ENCODE data around the gene KIAA2012.

DNA sequence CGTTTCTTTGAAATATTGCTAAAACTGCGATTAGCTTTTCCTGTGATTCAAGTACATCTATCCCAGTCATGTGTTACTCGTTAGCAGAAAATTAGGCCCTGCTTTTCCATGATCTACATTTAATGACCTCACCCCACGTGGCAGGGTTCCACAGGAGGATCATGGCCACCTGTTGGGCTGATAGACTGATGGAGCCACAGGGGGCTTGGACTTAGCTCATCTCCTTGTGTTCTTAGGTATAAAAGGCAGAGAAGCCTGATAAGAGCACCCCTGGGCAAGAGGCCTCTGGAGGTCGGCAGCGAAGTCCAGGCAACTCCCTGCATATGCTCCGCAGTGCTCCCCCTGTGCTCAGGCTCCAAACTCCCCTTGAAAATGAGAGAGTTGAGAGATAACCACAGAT is 26.5 kb upstream of the KIAA2012 start:
- TF ChIP-seq, protein P1, sequence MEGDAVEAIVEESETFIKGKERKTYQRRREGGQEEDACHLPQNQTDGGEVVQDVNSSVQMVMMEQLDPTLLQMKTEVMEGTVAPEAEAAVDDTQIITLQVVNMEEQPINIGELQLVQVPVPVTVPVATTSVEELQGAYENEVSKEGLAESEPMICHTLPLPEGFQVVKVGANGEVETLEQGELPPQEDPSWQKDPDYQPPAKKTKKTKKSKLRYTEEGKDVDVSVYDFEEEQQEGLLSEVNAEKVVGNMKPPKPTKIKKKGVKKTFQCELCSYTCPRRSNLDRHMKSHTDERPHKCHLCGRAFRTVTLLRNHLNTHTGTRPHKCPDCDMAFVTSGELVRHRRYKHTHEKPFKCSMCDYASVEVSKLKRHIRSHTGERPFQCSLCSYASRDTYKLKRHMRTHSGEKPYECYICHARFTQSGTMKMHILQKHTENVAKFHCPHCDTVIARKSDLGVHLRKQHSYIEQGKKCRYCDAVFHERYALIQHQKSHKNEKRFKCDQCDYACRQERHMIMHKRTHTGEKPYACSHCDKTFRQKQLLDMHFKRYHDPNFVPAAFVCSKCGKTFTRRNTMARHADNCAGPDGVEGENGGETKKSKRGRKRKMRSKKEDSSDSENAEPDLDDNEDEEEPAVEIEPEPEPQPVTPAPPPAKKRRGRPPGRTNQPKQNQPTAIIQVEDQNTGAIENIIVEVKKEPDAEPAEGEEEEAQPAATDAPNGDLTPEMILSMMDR (IDR thresholded peaks at IDR 0.05; ENCODE audit: low read length), result no peak
- no peak for TF ChIP-seq EZH2 (optimal IDR thresholded peaks at IDR 0.05; ENCODE audit: low read depth, low read length)
